BLaER1 (cell line): ENCODE results near the gene CSNK1D.

Experiments used
- H3K27ac ChIP-seq: shearing (Covaris generic); formaldehyde crosslinking; 2 replicates; pipeline ENCODE4 v1.8.1; 2022
- H3K27me3 ChIP-seq: shearing (Covaris generic); formaldehyde crosslinking; 2 replicates; pipeline ENCODE4 v1.8.1; 2022
- H3K36me3 ChIP-seq: shearing (Covaris generic); formaldehyde crosslinking; 2 replicates; pipeline ENCODE4 v1.8.1; 2022
- H3K4me1 ChIP-seq: shearing (Covaris generic); formaldehyde crosslinking; 2 replicates; pipeline ENCODE4 v1.8.1; 2022
- H3K4me2 ChIP-seq: shearing (Covaris generic); formaldehyde crosslinking; 2 replicates; pipeline ENCODE4 v1.8.1; 2022
- H3K4me3 ChIP-seq: shearing (Covaris generic); formaldehyde crosslinking; 2 replicates; pipeline ENCODE4 v1.8.1; 2022
- H3K9ac ChIP-seq: shearing (Covaris generic); formaldehyde crosslinking; 2 replicates; pipeline ENCODE4 v1.8.1; 2022
- H3K9me3 ChIP-seq: shearing (Covaris generic); formaldehyde crosslinking; 2 replicates; pipeline ENCODE4 v1.8.1; 2022
- H4K20me1 ChIP-seq: shearing (Covaris generic); formaldehyde crosslinking; 2 replicates; pipeline ENCODE4 v1.8.1; 2022
- Cebpa-rat ChIP-seq: shearing (Covaris generic); IDR thresholded peaks from 2 replicates; pipeline ENCODE4 v1.8.1; 2022

The CSNK1D gene

GRCh38 chr17:82296511-82297279, 23.2 kb upstream of the CSNK1D start:
- H3K27ac ChIP-seq = peak overlapping the region; percentile 93

GRCh38 chr17:82295472-82295814, 21.9 kb upstream of the CSNK1D start:
- H3K9me3 ChIP-seq = no peaks in the 10 kb centered on the region
- no peaks in the 10 kb centered on the region for H3K27me3 ChIP-seq
- H3K36me3 ChIP-seq = no peaks in the 10 kb centered on the region
- TF ChIP-seq Cebpa-rat = no peak
- H3K27ac ChIP-seq = no peak overlapping the region
- peak overlapping the region; percentile 2; the same call in 1 of the 2 replicates for H3K4me2 ChIP-seq
- H4K20me1 ChIP-seq = no peaks in the 10 kb centered on the region
- no peak overlapping the region for H3K9ac ChIP-seq
- no peak overlapping the region for H3K4me3 ChIP-seq
- peaks cover 83% of the 10 kb centered on the region for H3K4me1 ChIP-seq

More at GRCh38 chr17:82296511-82297279, 23.2 kb upstream of the CSNK1D start:
- no peak for TF ChIP-seq Cebpa-rat
- Histone ChIP-seq H3K27me3 (no peaks in the 10 kb centered on the region), H3K4me3 (peak overlapping the region; percentile 66), H3K4me2 (peak overlapping the region; percentile 98), H3K36me3 (no peaks in the 10 kb centered on the region), H3K9me3 (no peaks in the 10 kb centered on the region), H3K4me1 (peaks cover 87% of the 10 kb centered on the region), H3K9ac (peak overlapping the region; percentile 83), H4K20me1 (peaks cover 3% of the 10 kb centered on the region; the same call in 1 of the 2 replicates)

- no peaks in the 10 kb centered on the region for H3K9me3 ChIP-seq
- peak overlapping the region; percentile 76 for H3K4me2 ChIP-seq
- no peaks in the 10 kb centered on the region for H3K36me3 ChIP-seq
- H4K20me1 ChIP-seq = no peaks in the 10 kb centered on the region
- no peaks in the 10 kb centered on the region for H3K27me3 ChIP-seq
- no peak overlapping the region for H3K4me3 ChIP-seq
- no peak overlapping the region for H3K9ac ChIP-seq
- H3K27ac ChIP-seq = 0 out of 2 replicates have a peak overlapping the region, but pooled peaks have one; percentile 50
- TF ChIP-seq Cebpa-rat = no peak
- peaks cover 83% of the 10 kb centered on the region for H3K4me1 ChIP-seq
Observed at GRCh38 chr17:82294064-82294773, 20.7 kb upstream of the CSNK1D start.

GRCh38 chr17:82292251-82293154, 19.0 kb upstream of the CSNK1D start:
- H3K36me3 ChIP-seq = no peaks in the 10 kb centered on the region
- peak overlapping the region; percentile 96 for H3K9ac ChIP-seq
- peak overlapping the region; percentile 83 for H3K4me3 ChIP-seq
- H4K20me1 ChIP-seq = no peaks in the 10 kb centered on the region
- H3K27me3 ChIP-seq = no peaks in the 10 kb centered on the region
- peaks cover 2% of the 10 kb centered on the region for H3K9me3 ChIP-seq
- no peak for TF ChIP-seq Cebpa-rat
- peak overlapping the region; percentile 85 for H3K4me2 ChIP-seq
- H3K27ac ChIP-seq = peak overlapping the region; percentile 99
- H3K4me1 ChIP-seq = peaks cover 85% of the 10 kb centered on the region

- Histone ChIP-seq H3K9me3 (peaks cover 6% of the 10 kb centered on the region), H3K4me2 (peak overlapping the region; percentile 85), H3K9ac (peak overlapping the region; percentile 96), H3K27me3 (no peaks in the 10 kb centered on the region), H4K20me1 (no peaks in the 10 kb centered on the region), H3K27ac (peak overlapping the region; percentile 99), H3K36me3 (no peaks in the 10 kb centered on the region), H3K4me3 (peak overlapping the region; percentile 83), H3K4me1 (peaks cover 85% of the 10 kb centered on the region)
- no peak for TF ChIP-seq Cebpa-rat
Observed at GRCh38 chr17:82291582-82292250, 18.2 kb upstream of the CSNK1D start.

GRCh38 chr17:82287868-82288801, 14.6 kb upstream of the CSNK1D start:
- H4K20me1 ChIP-seq = no peaks in the 10 kb centered on the region
- no peak for TF ChIP-seq Cebpa-rat
- H3K4me1 ChIP-seq = peaks cover 56% of the 10 kb centered on the region
- no peaks in the 10 kb centered on the region for H3K27me3 ChIP-seq
- H3K9me3 ChIP-seq = peaks cover 6% of the 10 kb centered on the region
- H3K4me2 ChIP-seq = peak overlapping the region; percentile 49; the same call in 1 of the 2 replicates
- H3K4me3 ChIP-seq = no peak overlapping the region
- no peaks in the 10 kb centered on the region for H3K36me3 ChIP-seq
- no peak overlapping the region for H3K9ac ChIP-seq
- H3K27ac ChIP-seq = peak overlapping the region; percentile 1; the same call in 1 of the 2 replicates

GRCh38 chr17:82287013-82287867, 13.7 kb upstream of the CSNK1D start:
- Histone ChIP-seq H3K4me1 (peaks cover 58% of the 10 kb centered on the region), H3K9ac (no peak overlapping the region), H3K36me3 (no peaks in the 10 kb centered on the region), H3K9me3 (peaks cover 6% of the 10 kb centered on the region), H3K27me3 (no peaks in the 10 kb centered on the region), H4K20me1 (no peaks in the 10 kb centered on the region), H3K4me3 (no peak overlapping the region), H3K4me2 (peak overlapping the region; percentile 49), H3K27ac (no peak overlapping the region)
- no peak for TF ChIP-seq Cebpa-rat

GRCh38 chr17:82285141-82285540, 11.6 kb upstream of the CSNK1D start:
- Histone ChIP-seq H3K4me1 (peaks cover 51% of the 10 kb centered on the region), H3K36me3 (no peaks in the 10 kb centered on the region), H3K4me3 (no peak overlapping the region), H3K9me3 (peaks cover 6% of the 10 kb centered on the region), H3K27ac (no peak overlapping the region), H3K4me2 (no peak overlapping the region), H3K27me3 (no peaks in the 10 kb centered on the region), H4K20me1 (no peaks in the 10 kb centered on the region), H3K9ac (no peak overlapping the region)
- TF ChIP-seq Cebpa-rat = no peak
